ENCODE results near the gene NRXN3. TPM values are rescaled to one million over a fixed set of nuclear protein-coding genes. Genes with fewer than 3 reads are reported as not detected.

Gene NRXN3
- total RNA-seq, 2 experiments from 2014 or later, result not detected

DNA sequence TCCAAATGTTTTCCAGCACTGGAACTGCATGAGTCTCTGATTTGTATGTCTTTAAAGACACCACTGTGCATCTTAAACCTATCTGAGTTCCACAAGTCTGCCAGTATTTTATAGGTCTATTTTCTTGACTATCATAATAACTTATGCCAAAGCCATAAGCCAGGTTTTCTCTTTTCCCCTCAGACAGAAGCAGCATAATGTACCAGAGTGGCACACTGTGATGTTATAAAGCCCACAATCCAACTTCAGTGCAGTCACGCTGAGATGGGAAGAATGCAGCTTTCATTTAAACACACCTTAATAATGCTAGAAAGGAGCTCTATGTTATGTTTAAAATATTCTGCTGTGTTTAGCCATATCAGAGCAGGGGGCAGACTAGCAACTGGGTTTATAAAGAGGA, 1117.8 kb downstream of the NRXN3 start:
- no peaks in the 10 kb centered on the region for H3K36me3 Mint-ChIP-seq (ENCODE audit: low read depth)
- ChIA-PET POLR2A (no interaction called here), CTCF (no interaction called here)
- no peak overlapping the region for H3K4me3 Mint-ChIP-seq
- no peaks in the 10 kb centered on the region for H3K4me1 Mint-ChIP-seq
- H3K27ac Mint-ChIP-seq, result no peak overlapping the region
- H3K9me3 Mint-ChIP-seq, result no peaks in the 10 kb centered on the region
- DNase-seq, result no peak
- no peaks in the 10 kb centered on the region for H3K27me3 Mint-ChIP-seq

DNA sequence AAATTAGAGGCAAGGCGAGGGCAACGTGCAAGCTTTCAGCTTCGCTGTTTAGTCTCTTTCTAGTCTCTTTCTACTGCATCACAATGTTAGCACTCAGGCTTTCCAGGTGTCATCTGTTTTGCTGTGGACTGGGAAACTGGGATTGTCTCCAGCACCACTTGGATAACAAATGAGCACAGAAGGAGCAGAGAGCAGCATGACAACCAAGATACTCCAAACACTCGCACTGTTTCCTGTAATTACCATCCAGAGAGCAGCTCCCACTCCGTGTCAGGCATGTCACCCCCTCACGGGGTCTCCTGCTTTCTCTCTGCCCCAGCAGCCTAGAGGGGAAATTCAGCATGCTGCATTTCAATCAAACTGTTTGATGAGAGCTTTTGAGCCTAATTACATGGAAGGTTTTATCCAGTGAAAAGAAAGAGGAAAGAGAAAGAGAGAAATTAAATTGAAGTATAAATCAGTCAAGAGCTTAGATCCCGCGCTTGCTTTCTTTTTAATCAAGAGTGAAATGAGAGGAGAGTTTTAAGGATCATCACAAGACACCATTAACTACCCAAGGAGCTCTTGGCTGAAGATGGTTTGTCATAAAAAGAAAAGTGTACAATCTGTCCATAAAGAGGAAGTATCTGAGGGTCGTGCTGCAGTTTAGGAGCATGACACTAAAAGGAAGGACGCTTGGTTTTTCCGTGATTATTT, 1123.5 kb downstream of the NRXN3 start:
- peaks cover 2% of the 10 kb centered on the region for H3K9me3 Mint-ChIP-seq
- H3K27me3 Mint-ChIP-seq, result no peaks in the 10 kb centered on the region
- H3K4me1 Mint-ChIP-seq, result no peaks in the 10 kb centered on the region
- H3K36me3 Mint-ChIP-seq (ENCODE audit: low read depth), result no peaks in the 10 kb centered on the region
- no peak overlapping the region for H3K4me3 Mint-ChIP-seq
- no peak overlapping the region for H3K27ac Mint-ChIP-seq
- POLR2A ChIA-PET, result no interaction called here
- no peak for DNase-seq
- CTCF ChIA-PET, result no interaction called here

DNA sequence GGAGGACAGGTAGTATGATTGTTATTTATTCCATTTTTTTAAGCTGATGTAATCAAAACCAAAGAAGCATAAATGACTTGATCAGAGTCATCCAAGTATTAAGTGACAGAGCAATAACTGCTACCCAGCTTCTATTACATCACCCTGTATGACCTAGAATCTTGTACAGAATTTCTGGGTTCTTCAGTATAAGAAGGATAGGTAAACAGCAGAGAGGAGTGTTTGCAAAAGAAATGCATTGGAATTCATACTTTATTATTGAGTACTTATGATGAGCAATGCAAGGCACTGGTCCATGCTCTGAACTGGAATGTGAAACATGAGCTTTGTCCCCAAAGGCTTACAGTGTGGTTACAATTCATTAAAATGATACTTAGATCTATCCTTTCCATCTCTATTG, 1124.3 kb downstream of the NRXN3 start:
- ChIA-PET POLR2A (no interaction called here), CTCF (no interaction called here)
- Mint-ChIP-seq H3K4me1 (no peaks in the 10 kb centered on the region), H3K9me3 (peaks cover 2% of the 10 kb centered on the region), H3K4me3 (no peak overlapping the region), H3K27me3 (no peaks in the 10 kb centered on the region), H3K36me3 (ENCODE audit: low read depth) (no peaks in the 10 kb centered on the region), H3K27ac (no peak overlapping the region)
- DNase-seq, result no peak

DNA sequence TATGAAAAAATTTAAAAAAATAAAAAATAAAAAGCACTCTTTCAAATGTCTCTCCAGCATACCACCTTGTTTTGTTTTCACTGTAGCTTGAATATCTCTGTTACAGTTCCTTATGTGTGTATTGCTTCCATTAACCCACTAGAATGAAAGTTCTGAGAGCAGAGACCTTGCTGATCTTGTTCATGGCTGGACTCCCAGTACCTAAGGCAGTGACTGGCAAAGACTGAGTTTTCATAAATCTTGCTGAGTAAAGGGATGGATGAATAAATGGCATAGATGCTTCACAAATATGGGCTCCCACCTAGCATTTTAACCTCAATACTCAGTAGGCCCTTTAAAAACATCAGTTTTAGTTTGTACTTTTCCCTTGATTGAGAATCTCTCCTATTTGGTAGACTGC, 1125.2 kb downstream of the NRXN3 start:
- H3K4me1 Mint-ChIP-seq, result no peaks in the 10 kb centered on the region
- DNase-seq, result no peak
- CTCF ChIA-PET, result no interaction called here
- H3K9me3 Mint-ChIP-seq, result peaks cover 2% of the 10 kb centered on the region
- H3K27ac Mint-ChIP-seq, result no peak overlapping the region
- no peaks in the 10 kb centered on the region for H3K36me3 Mint-ChIP-seq (ENCODE audit: low read depth)
- no peak overlapping the region for H3K4me3 Mint-ChIP-seq
- POLR2A ChIA-PET, result no interaction called here
- no peaks in the 10 kb centered on the region for H3K27me3 Mint-ChIP-seq

DNA sequence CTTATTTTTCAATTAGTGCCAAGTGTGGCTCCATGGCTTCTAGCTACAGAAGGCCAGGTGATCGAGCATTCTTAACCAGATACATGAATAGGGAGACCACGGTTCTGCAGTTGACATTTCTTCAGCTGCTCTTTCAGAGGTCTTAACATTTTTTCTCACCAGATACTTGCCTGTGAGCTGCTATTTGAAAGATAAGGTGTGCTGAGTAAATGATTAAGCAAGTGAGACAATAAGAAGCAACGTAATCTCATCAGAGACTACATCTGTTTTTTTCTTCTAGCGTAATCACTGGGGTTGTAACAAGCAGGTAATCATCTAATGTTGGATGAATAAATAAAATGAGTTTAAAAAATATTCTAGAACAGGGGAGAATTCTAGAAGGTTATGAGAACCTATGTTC, 1128.2 kb downstream of the NRXN3 start:
- DNase-seq, result no peak
- Mint-ChIP-seq H3K4me3 (no peak overlapping the region), H3K4me1 (no peaks in the 10 kb centered on the region), H3K9me3 (peaks cover 2% of the 10 kb centered on the region), H3K36me3 (ENCODE audit: low read depth) (no peaks in the 10 kb centered on the region), H3K27ac (no peak overlapping the region), H3K27me3 (no peaks in the 10 kb centered on the region)
- ChIA-PET POLR2A (no interaction called here), CTCF (no interaction called here)

DNA sequence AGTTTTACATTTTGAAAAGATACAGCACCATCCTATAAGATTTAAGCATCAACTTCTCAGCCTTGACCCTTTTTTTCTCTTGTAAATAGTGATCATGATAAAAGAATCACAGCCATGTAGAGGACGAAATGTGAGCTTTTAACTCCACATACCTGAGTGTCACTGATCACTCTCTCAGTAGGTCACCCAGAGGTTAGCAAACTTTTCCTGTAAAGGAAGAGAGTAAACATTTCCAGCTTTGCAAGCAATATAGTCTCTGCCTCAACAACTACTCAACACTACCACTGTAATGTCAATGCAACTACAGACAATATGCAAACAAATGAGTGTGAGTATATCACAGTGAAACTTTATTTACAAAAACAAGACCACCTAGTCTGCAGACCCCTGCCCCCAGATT, 1129.0 kb downstream of the NRXN3 start:
- Mint-ChIP-seq H3K9me3 (peaks cover 2% of the 10 kb centered on the region), H3K27ac (no peak overlapping the region), H3K27me3 (no peaks in the 10 kb centered on the region), H3K4me3 (no peak overlapping the region), H3K36me3 (ENCODE audit: low read depth) (no peaks in the 10 kb centered on the region), H3K4me1 (no peaks in the 10 kb centered on the region)
- ChIA-PET CTCF (interaction anchor here (0.6 kb wide), 1 partner anchor 24 kb away, joined by 3 read pairs; no protein-coding TSS in a partner anchor), POLR2A (no interaction called here)
- DNase-seq, result no peak

DNA sequence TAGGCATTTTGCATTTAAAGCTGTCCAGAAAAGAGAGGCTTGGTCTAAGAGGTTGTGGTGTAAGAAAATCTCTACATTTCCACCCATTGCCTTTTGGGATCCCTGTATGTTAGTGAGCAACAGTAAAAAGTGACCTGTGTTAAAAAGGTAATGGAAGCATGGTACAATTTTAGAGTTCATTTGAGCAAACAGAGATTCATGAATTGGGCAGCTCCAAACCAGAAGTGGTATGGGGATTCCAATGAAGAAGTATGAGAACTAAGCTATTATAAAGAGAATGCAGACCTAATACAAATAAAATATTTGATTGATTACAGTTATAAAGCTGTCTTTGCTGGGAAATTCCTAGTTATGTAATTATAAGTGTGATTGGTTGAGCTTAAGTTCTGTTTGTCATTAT, 1134.1 kb downstream of the NRXN3 start:
- DNase-seq, result no peak
- ChIA-PET POLR2A (no interaction called here), CTCF (interaction anchor here (0.6 kb wide), 1 partner anchor 372 kb away, joined by 3 read pairs; no protein-coding TSS in a partner anchor)
- Mint-ChIP-seq H3K27ac (no peak overlapping the region), H3K36me3 (ENCODE audit: low read depth) (no peaks in the 10 kb centered on the region), H3K27me3 (no peaks in the 10 kb centered on the region), H3K9me3 (no peaks in the 10 kb centered on the region), H3K4me1 (no peaks in the 10 kb centered on the region), H3K4me3 (no peak overlapping the region)

DNA sequence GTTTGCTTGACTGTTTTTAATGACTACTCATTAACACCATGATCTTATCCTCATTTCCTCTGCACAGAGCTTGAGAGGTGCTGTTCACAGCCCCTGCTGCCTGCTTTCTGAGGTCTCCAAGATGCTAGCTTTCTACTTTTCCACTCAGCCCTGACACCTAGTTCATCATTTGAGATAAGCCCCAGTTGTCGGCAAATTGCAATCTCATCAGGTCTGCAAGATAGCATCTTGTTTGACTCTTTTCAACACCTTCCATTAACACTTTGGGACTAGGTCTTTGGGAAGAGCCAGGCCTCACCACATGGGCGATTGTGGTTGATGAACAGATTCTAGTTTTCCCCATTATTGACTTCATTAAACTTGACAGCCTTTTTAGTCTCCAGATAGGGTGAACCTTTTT, 1136.4 kb downstream of the NRXN3 start:
- Mint-ChIP-seq H3K27me3 (no peaks in the 10 kb centered on the region), H3K36me3 (ENCODE audit: low read depth) (no peaks in the 10 kb centered on the region), H3K4me3 (no peak overlapping the region), H3K9me3 (no peaks in the 10 kb centered on the region), H3K4me1 (no peaks in the 10 kb centered on the region), H3K27ac (no peak overlapping the region)
- CTCF ChIA-PET, result no interaction called here
- no peak for DNase-seq
- POLR2A ChIA-PET, result no interaction called here

DNA sequence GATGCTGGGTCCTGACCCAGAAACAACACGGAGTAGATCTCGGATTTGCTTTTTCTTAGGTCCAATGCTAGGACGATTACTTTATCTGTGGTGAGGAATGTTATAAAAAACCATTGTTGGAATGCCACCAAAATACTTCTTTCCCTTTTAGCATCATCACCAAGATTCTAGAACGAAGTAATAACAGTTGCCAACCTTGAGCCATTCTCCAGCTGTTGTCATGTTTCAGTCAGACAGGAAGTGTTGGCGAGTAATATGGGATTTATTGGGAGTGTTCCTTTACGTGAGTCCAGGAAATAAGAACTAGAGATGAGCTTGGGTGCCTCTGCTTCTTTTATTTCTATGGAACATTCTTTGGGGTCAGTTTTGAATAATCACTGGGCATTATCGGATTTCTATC, 1148.2 kb downstream of the NRXN3 start:
- Mint-ChIP-seq H3K9me3 (no peaks in the 10 kb centered on the region), H3K4me1 (no peaks in the 10 kb centered on the region), H3K36me3 (ENCODE audit: low read depth) (no peaks in the 10 kb centered on the region), H3K27ac (no peak overlapping the region), H3K4me3 (no peak overlapping the region), H3K27me3 (no peaks in the 10 kb centered on the region)
- CTCF ChIA-PET, result no interaction called here
- no peak for DNase-seq
- POLR2A ChIA-PET, result no interaction called here

DNA sequence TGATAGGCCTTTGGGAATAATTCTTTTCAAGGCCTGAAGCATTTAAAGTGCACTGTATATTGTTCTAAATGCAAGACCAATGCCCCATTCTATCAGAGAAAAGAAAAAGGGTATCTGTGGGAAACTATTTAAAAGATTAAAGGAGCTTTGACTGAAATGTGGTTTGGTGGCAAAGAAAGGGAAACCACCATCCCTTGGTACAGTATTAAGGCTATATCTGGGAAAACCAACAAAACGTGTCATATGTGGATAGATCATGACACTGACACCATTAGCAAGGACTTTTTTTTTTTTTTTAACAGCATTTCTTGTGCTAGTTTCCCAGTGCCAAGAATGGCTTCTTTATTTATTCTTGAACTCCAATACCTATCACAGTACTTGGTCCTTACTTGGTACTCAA, 1150.4 kb downstream of the NRXN3 start:
- Mint-ChIP-seq H3K27ac (no peak overlapping the region), H3K4me3 (no peak overlapping the region), H3K36me3 (ENCODE audit: low read depth) (no peaks in the 10 kb centered on the region), H3K27me3 (no peaks in the 10 kb centered on the region), H3K4me1 (no peaks in the 10 kb centered on the region), H3K9me3 (no peaks in the 10 kb centered on the region)
- ChIA-PET POLR2A (no interaction called here), CTCF (interaction anchor here (0.7 kb wide), 1 partner anchor 21 kb away, joined by 3 read pairs; no protein-coding TSS in a partner anchor)
- no peak for DNase-seq

DNA sequence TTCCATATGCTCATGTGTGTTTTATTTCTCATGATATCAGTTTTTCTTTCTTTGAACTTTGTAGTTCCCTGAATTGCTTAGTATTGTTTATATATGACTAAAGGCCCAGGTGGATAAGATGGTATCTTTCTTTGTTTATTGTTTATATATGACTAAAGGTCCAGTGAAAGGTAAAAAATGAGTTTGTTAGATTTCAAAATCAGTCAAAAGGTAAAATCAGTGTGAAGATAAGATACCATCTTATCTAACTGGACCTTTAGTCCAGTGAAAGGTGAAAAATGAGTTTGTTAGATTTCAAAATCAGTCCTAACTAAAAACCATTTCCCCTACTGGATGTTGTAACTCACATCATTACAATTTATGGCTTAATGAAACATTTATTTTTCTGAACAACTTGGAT, 1150.9 kb downstream of the NRXN3 start:
- H3K36me3 Mint-ChIP-seq (ENCODE audit: low read depth), result no peaks in the 10 kb centered on the region
- ChIA-PET CTCF (interaction anchor here (0.7 kb wide), 1 partner anchor 21 kb away, joined by 3 read pairs; no protein-coding TSS in a partner anchor), POLR2A (no interaction called here)

DNA sequence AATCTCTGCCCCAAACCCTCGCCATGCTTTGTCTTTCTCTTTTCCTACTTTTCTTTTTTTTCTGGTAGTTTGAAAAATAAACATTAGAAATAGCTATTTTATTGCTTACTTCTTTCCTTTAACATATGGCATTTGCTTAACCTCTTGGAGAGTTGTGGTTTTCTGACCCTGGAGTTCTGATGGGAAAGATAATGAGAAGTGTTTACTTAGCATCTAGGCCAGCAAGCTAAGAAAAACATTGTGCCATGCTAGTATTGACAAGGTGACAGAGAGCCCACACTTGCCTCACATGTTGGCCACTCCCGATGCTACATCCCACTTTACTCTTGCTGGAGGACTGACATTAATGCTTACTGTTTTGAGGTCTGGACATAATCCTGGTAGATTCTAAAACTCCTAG, 1154.9 kb downstream of the NRXN3 start:
- Mint-ChIP-seq H3K4me3 (no peak overlapping the region), H3K36me3 (ENCODE audit: low read depth) (no peaks in the 10 kb centered on the region), H3K27ac (no peak overlapping the region), H3K9me3 (no peaks in the 10 kb centered on the region), H3K27me3 (no peaks in the 10 kb centered on the region), H3K4me1 (no peaks in the 10 kb centered on the region)
- ChIA-PET CTCF (no interaction called here), POLR2A (no interaction called here)
- no peak for DNase-seq

More for the DNA sequence above, 1150.9 kb downstream of the NRXN3 start:
- no peaks in the 10 kb centered on the region for H3K9me3 Mint-ChIP-seq
- no peak for DNase-seq
- H3K4me3 Mint-ChIP-seq, result no peak overlapping the region
- H3K4me1 Mint-ChIP-seq, result no peaks in the 10 kb centered on the region
- no peak overlapping the region for H3K27ac Mint-ChIP-seq
- H3K27me3 Mint-ChIP-seq, result no peaks in the 10 kb centered on the region

DNA sequence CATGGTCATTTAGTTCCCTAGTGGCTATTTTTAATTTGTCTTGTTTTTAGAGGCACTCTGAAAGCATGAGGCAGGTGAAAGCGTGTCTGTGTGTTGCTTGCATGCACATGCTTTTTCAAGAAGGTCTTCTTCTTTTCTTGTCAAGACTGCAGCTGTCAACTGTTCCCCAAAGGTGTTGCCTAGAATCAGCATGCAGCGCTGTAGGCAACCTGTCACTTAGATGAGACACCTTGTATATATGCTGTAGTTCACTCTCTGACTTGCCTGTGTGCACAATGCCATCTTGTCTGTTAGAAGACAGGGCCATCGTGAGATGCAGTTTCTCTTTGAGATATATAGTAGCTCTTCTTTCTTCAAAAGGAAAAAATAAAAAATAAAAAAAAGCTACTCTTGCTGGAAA, 1155.4 kb downstream of the NRXN3 start:
- Mint-ChIP-seq H3K4me1 (no peaks in the 10 kb centered on the region), H3K36me3 (ENCODE audit: low read depth) (no peaks in the 10 kb centered on the region), H3K27ac (no peak overlapping the region), H3K4me3 (no peak overlapping the region), H3K27me3 (no peaks in the 10 kb centered on the region), H3K9me3 (no peaks in the 10 kb centered on the region)
- CTCF ChIA-PET, result no interaction called here
- no peak for DNase-seq
- POLR2A ChIA-PET, result no interaction called here

DNA sequence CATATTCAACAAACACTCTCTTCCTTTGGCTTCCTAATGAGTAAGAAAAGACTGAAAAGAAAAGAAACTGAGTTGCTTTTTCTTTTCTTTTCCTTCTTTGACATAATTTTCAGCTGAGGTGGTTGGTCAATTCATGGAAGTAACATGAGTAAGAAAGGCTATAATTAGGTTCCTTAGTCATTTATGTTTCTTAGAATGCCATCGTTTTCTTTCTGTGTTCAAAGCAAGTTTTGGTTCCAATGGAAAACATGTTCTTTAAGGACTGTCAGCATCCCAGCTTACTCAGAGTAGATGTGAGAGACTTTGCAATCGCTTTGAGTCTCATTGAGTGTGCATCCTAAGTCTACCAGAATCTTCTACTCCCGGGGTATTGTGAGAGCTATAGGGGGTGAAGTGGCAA, 1158.7 kb downstream of the NRXN3 start:
- Mint-ChIP-seq H3K4me1 (no peaks in the 10 kb centered on the region), H3K27ac (no peak overlapping the region), H3K36me3 (ENCODE audit: low read depth) (no peaks in the 10 kb centered on the region), H3K27me3 (no peaks in the 10 kb centered on the region), H3K9me3 (no peaks in the 10 kb centered on the region), H3K4me3 (no peak overlapping the region)
- ChIA-PET POLR2A (no interaction called here), CTCF (no interaction called here)
- no peak for DNase-seq
